Aortic smooth muscle cell (primary cell): Measurements from ENCODE around the gene ACAD9. TPM values are rescaled to one million over a fixed set of nuclear protein-coding genes. Genes with fewer than 3 reads are reported as not detected.

Experiments used
- total RNA-seq: library from RNA; depleted of rRNA; stranded (reverse); fragments of >200 nt; gene quantifications from 2 replicates; pipeline ENCODE4 v1.2.3, GENCODE V29; 2014

The ACAD9 gene
- total RNA-seq = 33.6 and 40.4 TPM in 2 replicates

DNA sequence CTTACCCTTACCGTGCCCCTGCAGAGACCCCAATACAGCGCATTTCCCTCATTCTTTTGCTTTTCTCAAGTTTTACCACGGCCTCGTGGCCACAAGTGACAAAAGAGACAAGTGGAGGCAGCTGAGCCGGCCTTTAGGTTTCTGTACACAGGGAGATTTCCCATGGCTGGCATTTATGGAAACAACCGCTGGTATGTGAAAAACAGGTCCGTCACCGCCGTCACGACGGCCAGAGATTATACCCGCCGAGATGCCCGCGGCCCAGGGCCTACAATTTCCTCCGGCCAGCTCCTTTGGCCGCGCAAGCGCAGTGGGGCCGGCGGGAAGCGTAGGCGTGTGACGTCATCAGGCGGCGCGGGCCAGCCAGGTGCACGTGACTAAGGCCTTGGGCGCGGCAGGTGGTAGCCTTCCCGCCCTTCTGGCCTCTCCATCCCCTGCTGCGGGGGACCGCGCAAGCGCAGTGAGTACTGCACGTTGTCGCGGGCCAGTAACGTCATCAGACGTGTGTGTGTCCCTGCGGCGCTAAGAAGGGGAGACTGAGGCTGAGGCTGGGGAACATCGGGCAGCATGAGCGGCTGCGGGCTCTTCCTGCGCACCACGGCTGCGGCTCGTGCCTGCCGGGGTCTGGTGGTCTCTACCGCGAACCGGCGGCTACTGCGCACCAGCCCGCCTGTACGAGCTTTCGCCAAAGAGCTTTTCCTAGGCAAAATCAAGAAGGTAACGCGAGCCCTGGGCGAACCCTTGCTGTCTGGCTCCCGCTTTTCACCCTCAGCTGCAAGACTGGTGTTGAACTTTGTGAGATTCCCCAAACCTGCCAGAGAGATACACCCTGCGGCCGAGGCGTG lies at the start of gene ACAD9:
TSS of gene ACAD9 (plus strand) at position 496 of the 845 bp plus-strand sequence. CDS start at position 568, 72 bp downstream.

Other genes with a start within 250 kb of the ACAD9 start
- 390 and 459 TPM in 2 replicates for gene RPN1, start 228.8 kb upstream of the ACAD9 start, total RNA-seq
- 51.9 and 72.7 TPM in 2 replicates for gene RAB7A, start 153.4 kb upstream of the ACAD9 start, total RNA-seq
- not detected in 2 replicates for gene CFAP92, start 114.5 kb downstream of the ACAD9 start, total RNA-seq
- under 0.01 TPM in 1 of 2 replicates, not detected in the other for gene EFCC1, start 121.7 kb downstream of the ACAD9 start, total RNA-seq
- gene GP9, start 181.2 kb downstream of the ACAD9 start, total RNA-seq = not detected in 2 replicates
- gene RAB43, start 242.2 kb downstream of the ACAD9 start, total RNA-seq = 10.8 and 11.8 TPM in 2 replicates